ENCODE results near the gene ZNF784.

Gene ZNF784

DNA sequence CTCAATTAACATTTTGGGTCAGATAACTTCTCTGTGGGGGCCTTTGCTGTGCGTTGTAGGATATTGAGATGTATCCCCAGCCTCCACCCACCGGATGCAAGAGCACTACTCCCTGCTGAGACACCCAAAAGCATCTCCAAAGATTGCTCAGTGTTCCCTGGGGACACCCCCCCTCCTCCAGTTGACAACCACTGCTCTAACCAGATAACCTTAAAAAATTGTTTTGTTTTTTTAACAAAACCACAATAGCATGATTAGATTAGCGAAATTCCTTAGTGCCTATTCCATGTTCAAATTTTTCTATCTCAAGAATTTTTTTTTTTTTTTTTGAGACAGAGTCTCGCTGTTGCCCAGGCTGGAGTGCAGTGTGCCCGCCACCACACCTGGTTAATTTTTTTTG, 48.1 kb upstream of the ZNF784 start:
- H3K9me2 ChIP-seq (replicated peaks; ENCODE audit: insufficient read depth, low read length): no peaks in the 10 kb centered on the region
- no peak overlapping the region for H3K4me3 ChIP-seq (ENCODE audit: insufficient read depth, low read length, poor library complexity, severe bottlenecking)
- no peak overlapping the region for H3K4me2 ChIP-seq (ENCODE audit: low read depth, low read length, poor library complexity, severe bottlenecking)
- H3K27me3 ChIP-seq (ENCODE audit: low read length): no peaks in the 10 kb centered on the region
- H2AFZ ChIP-seq (ENCODE audit: low read depth, low read length, severe bottlenecking): no peak overlapping the region
- H3K9me3 ChIP-seq (ENCODE audit: insufficient read depth, low read length): no peaks in the 10 kb centered on the region
- H3K36me3 ChIP-seq (ENCODE audit: low read length): peaks cover 8% of the 10 kb centered on the region; the same call in 1 of the 2 replicates
- peaks cover 41% of the 10 kb centered on the region for H3F3A ChIP-seq (ENCODE audit: insufficient read depth)
- H3K79me2 ChIP-seq (ENCODE audit: insufficient read depth, low read length): peaks cover 82% of the 10 kb centered on the region
- peaks cover 11% of the 10 kb centered on the region for H4K20me1 ChIP-seq (ENCODE audit: low read depth, low read length)
- H3K27ac ChIP-seq (ENCODE audit: low read depth, low read length): no peak overlapping the region
- no peak for TF ChIP-seq EZH2phosphoT487 (conservative IDR thresholded peaks at IDR 0.05; ENCODE audit: low read length)
- TF ChIP-seq, protein P1, sequence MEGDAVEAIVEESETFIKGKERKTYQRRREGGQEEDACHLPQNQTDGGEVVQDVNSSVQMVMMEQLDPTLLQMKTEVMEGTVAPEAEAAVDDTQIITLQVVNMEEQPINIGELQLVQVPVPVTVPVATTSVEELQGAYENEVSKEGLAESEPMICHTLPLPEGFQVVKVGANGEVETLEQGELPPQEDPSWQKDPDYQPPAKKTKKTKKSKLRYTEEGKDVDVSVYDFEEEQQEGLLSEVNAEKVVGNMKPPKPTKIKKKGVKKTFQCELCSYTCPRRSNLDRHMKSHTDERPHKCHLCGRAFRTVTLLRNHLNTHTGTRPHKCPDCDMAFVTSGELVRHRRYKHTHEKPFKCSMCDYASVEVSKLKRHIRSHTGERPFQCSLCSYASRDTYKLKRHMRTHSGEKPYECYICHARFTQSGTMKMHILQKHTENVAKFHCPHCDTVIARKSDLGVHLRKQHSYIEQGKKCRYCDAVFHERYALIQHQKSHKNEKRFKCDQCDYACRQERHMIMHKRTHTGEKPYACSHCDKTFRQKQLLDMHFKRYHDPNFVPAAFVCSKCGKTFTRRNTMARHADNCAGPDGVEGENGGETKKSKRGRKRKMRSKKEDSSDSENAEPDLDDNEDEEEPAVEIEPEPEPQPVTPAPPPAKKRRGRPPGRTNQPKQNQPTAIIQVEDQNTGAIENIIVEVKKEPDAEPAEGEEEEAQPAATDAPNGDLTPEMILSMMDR (IDR thresholded peaks at IDR 0.05; ENCODE audit: insufficient read depth, low read length, poor library complexity, severe bottlenecking): no peak
- no peak overlapping the region for H3K9ac ChIP-seq (ENCODE audit: low read length)

DNA sequence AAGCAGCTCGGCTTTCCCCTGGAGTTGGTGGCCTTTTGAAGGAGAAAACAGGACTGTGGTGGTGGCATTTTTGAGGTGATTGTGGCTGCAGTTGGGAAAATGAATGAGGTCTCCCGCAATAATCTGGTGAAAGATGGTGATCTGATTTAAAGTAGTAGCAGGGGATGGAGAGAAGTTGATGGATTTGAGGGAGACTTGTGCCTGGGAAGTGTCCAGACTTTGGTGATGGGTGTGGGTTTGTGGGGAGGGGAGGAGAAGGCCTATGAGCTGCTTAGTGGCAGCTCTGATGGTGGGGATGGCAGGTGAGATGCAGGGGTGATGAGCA, 46.6 kb upstream of the ZNF784 start:
- no peaks in the 10 kb centered on the region for H3K9me2 ChIP-seq (replicated peaks; ENCODE audit: insufficient read depth, low read length)
- peaks cover 27% of the 10 kb centered on the region for H3F3A ChIP-seq (ENCODE audit: insufficient read depth)
- H3K9ac ChIP-seq (ENCODE audit: low read length): no peak overlapping the region
- H4K20me1 ChIP-seq (ENCODE audit: low read depth, low read length): peaks cover 11% of the 10 kb centered on the region
- H3K4me3 ChIP-seq (ENCODE audit: insufficient read depth, low read length, poor library complexity, severe bottlenecking): no peak overlapping the region
- peaks cover 82% of the 10 kb centered on the region for H3K79me2 ChIP-seq (ENCODE audit: insufficient read depth, low read length)
- H3K27ac ChIP-seq (ENCODE audit: low read depth, low read length): no peak overlapping the region
- H3K4me2 ChIP-seq (ENCODE audit: low read depth, low read length, poor library complexity, severe bottlenecking): no peak overlapping the region
- H3K9me3 ChIP-seq (ENCODE audit: insufficient read depth, low read length): no peaks in the 10 kb centered on the region
- no peaks in the 10 kb centered on the region for H3K27me3 ChIP-seq (ENCODE audit: low read length)
- no peak overlapping the region for H2AFZ ChIP-seq (ENCODE audit: low read depth, low read length, severe bottlenecking)
- peaks cover 8% of the 10 kb centered on the region; the same call in 1 of the 2 replicates for H3K36me3 ChIP-seq (ENCODE audit: low read length)
- TF ChIP-seq EZH2phosphoT487 (conservative IDR thresholded peaks at IDR 0.05; ENCODE audit: low read length): no peak
- TF ChIP-seq, protein P1 (IDR thresholded peaks at IDR 0.05; ENCODE audit: insufficient read depth, low read length, poor library complexity, severe bottlenecking): no peak

DNA sequence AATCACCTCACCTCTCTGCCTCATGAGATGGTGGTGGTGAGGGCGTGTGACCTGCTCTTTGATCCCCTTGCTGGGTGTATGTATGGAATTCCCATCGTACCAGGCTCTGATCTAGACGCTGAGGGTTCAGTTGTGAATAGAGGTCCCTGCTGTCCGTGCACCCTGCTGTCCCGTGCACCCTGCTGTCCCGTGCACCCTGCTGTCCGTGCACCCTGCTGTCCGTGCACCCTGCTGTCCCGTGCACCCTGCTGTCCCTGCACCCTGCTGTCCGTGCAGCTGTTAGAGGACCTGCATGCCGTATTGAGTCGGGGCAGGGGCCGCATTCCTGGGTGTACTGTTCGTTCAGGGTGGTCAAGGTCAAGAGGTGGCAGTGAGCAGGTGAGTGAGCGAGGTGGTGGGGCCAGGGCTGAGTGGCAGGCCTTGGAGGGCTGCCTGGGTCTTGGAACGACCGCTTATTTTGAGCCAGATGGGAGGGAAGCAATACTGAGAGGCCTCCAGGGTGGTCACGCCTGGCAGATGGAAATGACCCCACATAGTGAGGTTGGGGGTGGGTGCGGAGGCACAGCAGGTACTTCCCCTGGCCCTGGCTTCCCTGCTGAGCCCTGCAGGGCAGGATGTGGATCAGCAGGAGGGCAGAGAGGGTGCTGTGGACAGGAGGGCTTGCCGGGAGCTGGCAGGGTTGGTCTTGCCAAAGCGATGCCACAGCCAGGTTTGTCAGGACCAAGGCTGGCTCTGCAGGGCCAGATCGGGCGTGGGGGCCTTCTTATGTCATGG, 46.1 kb upstream of the ZNF784 start:
- Histone ChIP-seq H3K9me2 (replicated peaks; ENCODE audit: insufficient read depth, low read length) (no peaks in the 10 kb centered on the region), H2AFZ (ENCODE audit: low read depth, low read length, severe bottlenecking) (no peak overlapping the region), H3K36me3 (ENCODE audit: low read length) (peaks cover 11% of the 10 kb centered on the region), H3K27ac (ENCODE audit: low read depth, low read length) (no peak overlapping the region), H3K4me3 (ENCODE audit: insufficient read depth, low read length, poor library complexity, severe bottlenecking) (no peak overlapping the region), H3K4me2 (ENCODE audit: low read depth, low read length, poor library complexity, severe bottlenecking) (no peak overlapping the region), H3K9me3 (ENCODE audit: insufficient read depth, low read length) (no peaks in the 10 kb centered on the region), H3K79me2 (ENCODE audit: insufficient read depth, low read length) (peaks cover 82% of the 10 kb centered on the region), H4K20me1 (ENCODE audit: low read depth, low read length) (peaks cover 11% of the 10 kb centered on the region), H3K27me3 (ENCODE audit: low read length) (no peaks in the 10 kb centered on the region), H3F3A (ENCODE audit: insufficient read depth) (peaks cover 25% of the 10 kb centered on the region), H3K9ac (ENCODE audit: low read length) (no peak overlapping the region)
- TF ChIP-seq, protein P1 (IDR thresholded peaks at IDR 0.05; ENCODE audit: insufficient read depth, low read length, poor library complexity, severe bottlenecking): no peak
- no peak for TF ChIP-seq EZH2phosphoT487 (conservative IDR thresholded peaks at IDR 0.05; ENCODE audit: low read length)

Measured in SU-DHL-6 (cell line).